Measurements from ENCODE around the gene HOXA2.
A peak's percentile ranks its signal among the peaks of the same experiment; 100 is the strongest.

Gene HOXA2

DNA sequence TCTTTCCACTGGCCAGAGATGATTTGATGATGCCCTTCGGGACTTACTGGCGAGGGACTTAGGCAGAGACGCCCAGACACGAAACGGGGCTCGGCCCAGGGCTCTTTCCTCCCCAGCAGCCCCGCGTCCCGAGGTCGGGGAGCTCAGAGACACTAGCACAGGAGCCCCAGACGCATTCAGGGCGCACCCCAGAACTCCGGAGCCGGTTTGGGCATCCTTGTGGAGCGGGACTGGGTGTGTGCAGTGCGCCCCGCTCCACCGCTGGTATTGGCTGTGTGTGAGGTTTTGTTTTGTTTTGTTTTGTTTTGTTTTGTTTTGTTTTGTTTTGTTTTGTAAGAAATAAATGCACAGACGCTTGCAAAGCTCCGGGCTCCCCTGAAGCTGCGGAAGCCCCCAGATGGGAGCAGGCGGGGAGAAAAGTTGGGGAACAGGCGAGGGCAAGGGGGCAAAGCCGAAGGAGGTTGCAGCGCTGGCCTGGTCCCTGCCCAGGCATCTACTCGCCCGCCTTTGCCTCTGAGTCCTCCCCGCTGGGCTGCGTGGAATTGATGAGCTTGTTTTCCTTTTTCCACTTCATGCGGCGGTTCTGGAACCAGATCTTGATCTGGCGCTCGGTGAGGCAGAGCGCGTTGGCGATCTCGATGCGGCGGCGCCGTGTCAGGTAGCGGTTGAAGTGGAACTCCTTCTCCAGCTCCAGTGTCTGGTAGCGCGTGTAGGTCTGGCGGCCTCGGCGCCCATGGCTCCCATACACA lies 42.9 kb upstream of the HOXA2 start:
- H3K27me3 ChIP-seq (ENCODE audit: control insufficient read depth, insufficient read depth, low read length) = no peaks in the 10 kb centered on the region
- peak overlapping the region; percentile 40 for H3K4me3 ChIP-seq (ENCODE audit: low read length)
- H3K4me1 ChIP-seq (ENCODE audit: control insufficient read depth, insufficient read depth, low read length) = peaks cover 14% of the 10 kb centered on the region
- peaks cover 12% of the 10 kb centered on the region for H3K36me3 ChIP-seq (ENCODE audit: control insufficient read depth, insufficient read depth, low read length)
- peak overlapping the region; percentile 52 for H3K27ac ChIP-seq (ENCODE audit: low read depth, low read length)
- H3K9ac ChIP-seq (ENCODE audit: low read length) = no peak overlapping the region

DNA sequence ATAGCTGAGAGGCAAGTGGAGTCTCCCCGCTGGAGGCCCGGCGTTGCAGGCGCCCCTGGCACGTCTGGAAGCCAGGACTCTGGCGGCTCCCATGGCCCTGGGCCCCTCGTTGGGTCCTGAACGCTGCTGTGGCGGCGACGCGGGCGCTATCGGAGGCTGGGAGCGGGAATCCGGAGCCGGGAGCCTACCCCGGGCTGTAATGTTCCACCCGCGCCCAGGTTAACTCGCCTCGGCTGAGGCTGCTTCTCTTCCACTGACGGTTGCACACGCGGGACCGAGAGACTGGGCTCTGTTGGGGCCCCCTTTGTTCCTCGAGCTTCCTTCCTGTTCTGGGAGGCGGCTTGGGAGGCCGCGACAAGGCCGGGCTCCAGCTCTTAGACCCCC lies 42.3 kb upstream of the HOXA2 start:
- Histone ChIP-seq H3K4me3 (ENCODE audit: low read length) (peak overlapping the region; percentile 33), H3K36me3 (ENCODE audit: control insufficient read depth, insufficient read depth, low read length) (peaks cover 12% of the 10 kb centered on the region), H3K4me1 (ENCODE audit: control insufficient read depth, insufficient read depth, low read length) (peaks cover 14% of the 10 kb centered on the region), H3K9ac (ENCODE audit: low read length) (no peak overlapping the region), H3K27ac (ENCODE audit: low read depth, low read length) (peak overlapping the region; percentile 52), H3K27me3 (ENCODE audit: control insufficient read depth, insufficient read depth, low read length) (no peaks in the 10 kb centered on the region)

DNA sequence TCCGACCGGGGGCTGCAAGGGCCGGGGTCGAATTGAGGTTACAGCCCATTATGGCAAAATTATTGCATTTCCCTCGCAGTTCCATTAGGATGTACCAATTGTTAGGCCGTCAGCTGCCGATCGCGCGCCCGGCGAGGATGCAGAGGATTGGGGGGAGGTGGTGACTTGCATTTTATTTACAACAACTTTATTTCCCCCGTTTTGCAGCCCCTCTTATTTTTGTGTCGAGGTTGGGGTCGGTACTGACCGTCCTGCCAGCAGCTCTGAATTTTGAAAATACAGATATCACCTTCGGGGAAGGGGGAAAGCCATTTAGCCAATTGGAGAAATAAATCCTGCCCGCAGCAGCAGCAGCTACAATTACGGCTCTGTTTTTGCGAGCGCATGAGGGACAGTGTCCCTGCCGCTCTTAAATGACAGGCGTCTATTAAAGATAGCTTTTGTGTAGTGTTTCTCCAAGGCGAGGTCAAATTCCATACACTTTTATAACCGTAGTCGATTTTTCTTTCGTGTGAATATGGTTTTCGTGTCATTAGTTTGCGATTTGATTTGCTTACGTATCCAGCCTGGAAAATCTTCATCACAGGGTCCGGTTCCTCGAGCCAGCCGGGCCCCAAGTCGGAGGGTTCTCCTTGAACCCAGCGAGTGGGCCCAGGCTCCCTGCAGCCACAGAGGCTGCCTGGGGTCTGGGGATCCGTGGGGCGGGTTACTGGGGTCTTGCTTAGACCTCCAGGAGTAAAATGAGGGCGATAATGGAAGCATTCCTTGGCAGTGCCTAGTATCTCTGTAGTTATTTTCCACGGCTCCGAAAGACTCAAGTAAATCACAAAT lies 41.7 kb upstream of the HOXA2 start:
- peaks cover 14% of the 10 kb centered on the region for H3K4me1 ChIP-seq (ENCODE audit: control insufficient read depth, insufficient read depth, low read length)
- H3K9ac ChIP-seq (ENCODE audit: low read length) = peak overlapping the region; percentile 34
- peaks cover 12% of the 10 kb centered on the region for H3K36me3 ChIP-seq (ENCODE audit: control insufficient read depth, insufficient read depth, low read length)
- peak overlapping the region; percentile 83 for H3K4me3 ChIP-seq (ENCODE audit: low read length)
- peak overlapping the region; percentile 52 for H3K27ac ChIP-seq (ENCODE audit: low read depth, low read length)
- no peaks in the 10 kb centered on the region for H3K27me3 ChIP-seq (ENCODE audit: control insufficient read depth, insufficient read depth, low read length)

DNA sequence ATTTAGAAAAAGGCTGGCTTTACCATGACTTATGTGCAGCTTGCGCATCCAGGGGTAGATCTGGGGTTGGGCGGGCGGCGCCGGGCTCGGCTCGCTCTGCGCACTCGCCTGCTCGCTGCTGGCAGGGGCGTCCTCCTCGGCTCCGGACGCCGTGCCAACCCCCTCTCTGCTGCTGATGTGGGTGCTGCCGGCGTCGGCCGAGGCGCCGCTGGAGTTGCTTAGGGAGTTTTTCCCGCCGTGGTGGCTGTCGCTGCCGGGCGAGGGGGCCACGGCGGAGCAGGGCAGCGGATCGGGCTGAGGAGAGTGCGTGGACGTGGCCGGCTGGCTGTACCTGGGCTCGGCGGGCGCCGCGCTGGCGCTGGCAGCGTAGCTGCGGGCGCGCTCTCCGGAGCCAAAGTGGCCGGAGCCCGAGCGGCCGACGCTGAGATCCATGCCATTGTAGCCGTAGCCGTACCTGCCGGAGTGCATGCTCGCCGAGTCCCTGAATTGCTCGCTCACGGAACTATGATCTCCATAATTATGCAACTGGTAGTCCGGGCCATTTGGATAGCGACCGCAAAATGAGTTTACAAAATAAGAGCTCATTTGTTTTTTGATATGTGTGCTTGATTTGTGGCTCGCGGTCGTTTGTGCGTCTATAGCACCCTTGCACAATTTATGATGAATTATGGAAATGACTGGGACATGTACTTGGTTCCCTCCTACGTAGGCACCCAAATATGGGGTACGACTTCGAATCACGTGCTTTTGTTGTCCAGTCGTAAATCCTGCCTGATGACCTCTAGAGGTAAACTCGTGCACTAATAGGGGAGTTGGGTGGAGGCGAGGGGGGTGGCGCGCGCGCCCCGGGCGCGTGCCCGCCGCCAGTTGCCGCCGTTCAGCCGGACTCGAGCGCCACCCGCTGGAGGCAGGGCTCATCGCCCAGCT lies 40.8 kb upstream of the HOXA2 start, which contains the start of gene HOXA5:
TSS of gene HOXA5 (minus strand) at position 659 of the 927 bp plus-strand sequence. CDS start at position 585, 74 bp downstream.
- Histone ChIP-seq H3K36me3 (ENCODE audit: control insufficient read depth, insufficient read depth, low read length) (peaks cover 12% of the 10 kb centered on the region), H3K9ac (ENCODE audit: low read length) (peak within 1 kb of the TSS; percentile 70), H3K4me3 (ENCODE audit: low read length) (peak within 1 kb of the TSS; percentile 83), H3K27me3 (ENCODE audit: control insufficient read depth, insufficient read depth, low read length) (no peaks in the 10 kb centered on the region), H3K4me1 (ENCODE audit: control insufficient read depth, insufficient read depth, low read length) (peaks cover 11% of the 10 kb centered on the region), H3K27ac (ENCODE audit: low read depth, low read length) (peak within 1 kb of the TSS; percentile 78)

DNA sequence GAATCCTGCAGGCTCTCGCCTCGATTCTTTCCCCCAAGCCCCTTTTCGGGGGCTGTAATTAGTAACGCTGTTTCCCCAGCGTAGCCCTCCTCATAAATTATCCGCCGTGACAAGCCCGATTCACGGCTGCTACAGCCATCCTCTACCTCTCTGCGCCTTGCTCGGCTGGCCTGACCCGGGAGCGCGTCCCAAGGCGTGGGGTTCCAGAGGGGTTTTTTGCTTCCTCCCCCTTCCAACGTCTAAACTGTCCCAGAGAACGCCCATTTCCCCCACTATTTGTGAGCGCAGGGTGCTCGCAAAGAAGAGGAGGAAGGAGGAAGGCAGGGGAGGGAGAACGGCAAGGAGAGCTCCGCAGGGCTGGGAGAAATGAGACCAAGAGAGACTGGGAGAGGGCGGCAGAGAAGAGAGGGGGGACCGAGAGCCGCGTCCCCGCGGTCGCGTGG lies 40.1 kb upstream of the HOXA2 start:
- Histone ChIP-seq H3K9ac (ENCODE audit: low read length) (peak overlapping the region; percentile 70), H3K27ac (ENCODE audit: low read depth, low read length) (peak overlapping the region; percentile 78), H3K4me1 (ENCODE audit: control insufficient read depth, insufficient read depth, low read length) (peaks cover 10% of the 10 kb centered on the region), H3K36me3 (ENCODE audit: control insufficient read depth, insufficient read depth, low read length) (peaks cover 12% of the 10 kb centered on the region), H3K4me3 (ENCODE audit: low read length) (peak overlapping the region; percentile 83), H3K27me3 (ENCODE audit: control insufficient read depth, insufficient read depth, low read length) (no peaks in the 10 kb centered on the region)

DNA sequence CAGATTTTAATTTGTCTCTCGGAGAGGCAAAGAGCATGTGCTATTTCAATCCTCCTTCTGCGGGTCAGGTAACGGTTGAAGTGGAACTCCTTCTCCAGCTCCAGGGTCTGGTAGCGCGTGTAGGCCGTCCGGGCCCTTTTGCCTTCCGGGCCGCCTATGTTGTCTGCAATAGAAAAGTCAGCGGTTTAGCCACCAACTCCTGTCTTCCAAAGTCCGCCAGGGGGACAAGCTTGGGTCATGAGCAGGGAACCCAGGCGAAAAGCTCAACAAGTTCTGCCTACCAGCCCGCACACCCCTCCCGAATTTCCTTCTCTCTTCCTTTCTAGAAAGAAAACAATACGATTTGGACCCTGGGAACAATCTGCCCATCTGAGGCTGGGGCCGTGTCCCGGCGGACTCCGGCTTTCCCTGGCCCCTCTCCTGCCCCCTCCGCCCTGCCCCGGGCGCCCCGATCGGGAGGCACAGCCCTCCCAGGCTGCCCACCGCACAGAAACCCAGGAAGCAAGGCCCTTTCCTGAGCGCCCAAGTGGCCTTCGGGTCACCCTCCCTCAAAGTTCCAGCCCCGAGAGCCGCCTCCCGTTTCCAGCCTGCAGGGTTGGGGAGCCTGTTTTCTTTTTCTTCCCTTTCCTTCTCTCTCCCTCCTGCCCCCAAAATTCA lies 39.6 kb upstream of the HOXA2 start:
- H3K27ac ChIP-seq (ENCODE audit: low read depth, low read length) = peak overlapping the region; percentile 78

DNA sequence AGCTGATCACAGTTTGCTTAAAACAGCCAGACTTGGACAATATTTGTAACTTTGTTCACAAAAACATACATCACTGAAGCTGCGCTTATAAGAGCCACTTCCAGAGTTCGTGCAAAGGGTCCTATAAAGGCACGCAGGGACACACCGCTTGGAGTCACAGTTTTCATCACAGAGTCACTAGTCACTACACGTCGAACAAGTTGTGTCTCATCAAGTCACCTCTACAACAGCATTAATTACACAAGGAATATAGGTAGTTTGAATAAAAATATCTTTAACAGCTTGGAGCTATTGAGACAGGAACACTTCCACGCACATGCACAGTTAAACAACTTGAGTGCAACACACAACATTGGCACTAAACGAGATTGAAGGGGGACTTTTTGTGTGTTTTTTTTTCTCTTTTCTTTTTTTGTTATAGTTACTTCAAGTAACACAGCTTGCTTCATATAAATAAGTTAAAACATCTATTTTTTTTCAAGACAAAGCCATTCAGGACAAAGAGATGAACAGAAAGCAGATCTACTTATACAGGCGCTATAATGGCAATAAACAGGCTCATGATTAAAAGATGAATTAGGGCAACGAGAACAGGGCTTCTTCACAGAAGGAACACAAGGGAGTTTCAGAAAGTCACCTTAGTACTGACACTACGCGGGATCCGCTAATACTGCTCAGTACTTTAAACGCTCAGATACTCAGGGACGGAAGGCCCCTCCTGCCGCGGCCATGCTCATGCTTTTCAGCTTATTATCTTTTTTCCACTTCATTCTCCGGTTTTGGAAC lies 38.8 kb upstream of the HOXA2 start:
- peak overlapping the region; percentile 78 for H3K27ac ChIP-seq (ENCODE audit: low read depth, low read length)
- H3K36me3 ChIP-seq (ENCODE audit: control insufficient read depth, insufficient read depth, low read length) = peaks cover 12% of the 10 kb centered on the region
- H3K9ac ChIP-seq (ENCODE audit: low read length) = no peak overlapping the region
- peak overlapping the region; percentile 83 for H3K4me3 ChIP-seq (ENCODE audit: low read length)
- H3K4me1 ChIP-seq (ENCODE audit: control insufficient read depth, insufficient read depth, low read length) = peaks cover 13% of the 10 kb centered on the region
- H3K27me3 ChIP-seq (ENCODE audit: control insufficient read depth, insufficient read depth, low read length) = no peaks in the 10 kb centered on the region

More for the DNA sequence above, 39.6 kb upstream of the HOXA2 start:
- peak overlapping the region; percentile 83 for H3K4me3 ChIP-seq (ENCODE audit: low read length)
- peaks cover 11% of the 10 kb centered on the region for H3K4me1 ChIP-seq (ENCODE audit: control insufficient read depth, insufficient read depth, low read length)
- peak overlapping the region; percentile 70 for H3K9ac ChIP-seq (ENCODE audit: low read length)
- peaks cover 12% of the 10 kb centered on the region for H3K36me3 ChIP-seq (ENCODE audit: control insufficient read depth, insufficient read depth, low read length)
- H3K27me3 ChIP-seq (ENCODE audit: control insufficient read depth, insufficient read depth, low read length) = no peaks in the 10 kb centered on the region

DNA sequence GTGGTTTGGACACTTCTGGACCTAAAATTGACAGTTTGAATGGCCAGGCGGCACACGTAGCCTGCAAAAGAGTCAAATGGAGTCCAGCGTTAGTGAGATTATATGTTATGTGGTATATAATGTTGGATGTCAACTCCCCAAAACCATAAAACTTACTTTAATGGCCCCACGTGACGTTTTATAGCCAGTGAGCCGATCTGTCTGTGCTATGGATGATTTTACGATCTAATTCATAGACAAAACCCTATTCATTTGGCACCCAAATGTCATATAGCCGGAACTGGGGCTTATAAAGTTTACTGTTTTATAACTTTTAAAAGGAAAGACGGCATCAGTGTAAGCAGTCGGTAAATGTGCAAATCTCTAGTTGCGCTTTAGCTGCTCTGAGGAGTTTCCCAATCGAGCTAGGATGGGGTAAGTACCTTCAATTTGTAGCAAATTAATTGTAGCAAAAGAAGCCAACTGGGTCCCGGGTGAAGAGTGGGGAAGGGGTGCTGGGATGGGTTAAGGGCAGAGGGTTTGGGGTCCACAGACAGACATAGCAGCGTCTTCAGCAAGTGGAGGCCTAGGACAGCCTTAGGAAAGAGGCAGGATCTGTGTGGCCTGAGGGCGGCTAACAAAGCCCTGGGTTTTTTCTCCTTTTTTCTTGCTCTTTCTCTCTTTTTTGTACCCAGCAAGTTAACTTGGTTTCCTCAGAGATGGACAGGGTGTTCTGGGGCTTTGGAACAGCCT lies 37.8 kb upstream of the HOXA2 start:
- no peaks in the 10 kb centered on the region for H3K27me3 ChIP-seq (ENCODE audit: control insufficient read depth, insufficient read depth, low read length)
- peaks cover 19% of the 10 kb centered on the region for H3K4me1 ChIP-seq (ENCODE audit: control insufficient read depth, insufficient read depth, low read length)
- peak overlapping the region; percentile 61 for H3K4me3 ChIP-seq (ENCODE audit: low read length)
- H3K27ac ChIP-seq (ENCODE audit: low read depth, low read length) = peak overlapping the region; percentile 73
- H3K9ac ChIP-seq (ENCODE audit: low read length) = no peak overlapping the region
- peaks cover 8% of the 10 kb centered on the region for H3K36me3 ChIP-seq (ENCODE audit: control insufficient read depth, insufficient read depth, low read length)

DNA sequence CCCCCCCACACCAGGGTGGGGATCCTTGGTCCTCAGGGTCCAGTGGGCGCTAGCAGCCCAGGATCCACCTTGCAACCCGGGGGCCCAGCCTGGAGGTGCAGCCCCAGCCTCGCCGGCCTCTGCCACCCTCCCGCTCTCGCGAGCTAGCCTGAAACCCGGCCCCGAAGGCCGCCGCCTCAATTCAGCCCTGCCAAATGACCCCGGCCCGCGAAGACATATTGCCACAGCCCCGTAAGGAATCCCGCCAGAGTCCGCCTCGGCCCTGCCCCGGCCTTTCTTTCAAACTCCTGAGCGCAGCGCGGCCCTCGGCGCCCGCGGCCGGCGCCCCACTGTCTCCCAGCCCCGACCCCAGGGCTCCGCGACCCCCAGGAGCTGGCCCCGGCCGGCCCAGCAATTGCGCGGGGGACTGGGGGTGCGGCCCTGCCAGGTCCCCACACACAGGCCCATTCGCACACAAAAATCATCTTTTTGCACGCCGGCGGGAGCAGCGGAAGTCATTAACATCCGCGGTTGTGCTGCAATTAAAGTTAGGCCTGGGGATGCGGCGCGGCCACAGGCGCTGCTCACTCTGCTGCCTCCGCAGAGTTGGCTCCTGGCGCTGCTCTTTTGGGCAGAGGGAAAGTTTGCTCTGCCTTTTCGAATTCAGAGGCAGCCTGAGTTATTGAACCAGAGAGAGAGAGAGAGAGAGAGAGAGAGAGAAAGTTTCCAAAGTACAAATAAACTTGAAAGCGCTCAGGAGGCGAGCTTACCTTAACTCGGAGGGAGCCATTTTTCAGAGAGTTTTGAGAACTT lies 37.0 kb upstream of the HOXA2 start:
- peak overlapping the region; percentile 73 for H3K27ac ChIP-seq (ENCODE audit: low read depth, low read length)
- peaks cover 22% of the 10 kb centered on the region for H3K4me1 ChIP-seq (ENCODE audit: control insufficient read depth, insufficient read depth, low read length)
- H3K4me3 ChIP-seq (ENCODE audit: low read length) = peak overlapping the region; percentile 61
- H3K36me3 ChIP-seq (ENCODE audit: control insufficient read depth, insufficient read depth, low read length) = peaks cover 5% of the 10 kb centered on the region
- no peaks in the 10 kb centered on the region for H3K27me3 ChIP-seq (ENCODE audit: control insufficient read depth, insufficient read depth, low read length)
- H3K9ac ChIP-seq (ENCODE audit: low read length) = no peak overlapping the region

DNA sequence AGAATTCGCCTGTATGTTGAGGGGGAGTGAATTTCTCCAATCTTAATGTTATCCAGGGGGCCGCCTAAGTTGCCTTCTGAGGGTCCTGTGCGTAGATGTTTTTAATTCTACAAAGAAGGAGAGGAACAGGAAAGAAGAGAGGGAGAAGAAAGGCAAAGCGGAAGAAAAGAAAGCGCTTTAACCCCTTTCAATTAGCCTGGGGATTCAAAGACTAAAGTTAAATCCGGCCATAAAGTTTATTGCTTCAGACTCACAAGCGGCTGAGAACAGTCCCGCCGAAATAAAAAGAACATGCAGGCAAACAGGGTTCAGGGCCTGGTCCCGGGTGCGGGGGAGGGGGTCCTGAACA lies 36.5 kb upstream of the HOXA2 start:
- H3K27ac ChIP-seq (ENCODE audit: low read depth, low read length) = peak overlapping the region; percentile 74

More for the DNA sequence above, 36.5 kb upstream of the HOXA2 start:
- no peaks in the 10 kb centered on the region for H3K27me3 ChIP-seq (ENCODE audit: control insufficient read depth, insufficient read depth, low read length)
- peaks cover 26% of the 10 kb centered on the region for H3K4me1 ChIP-seq (ENCODE audit: control insufficient read depth, insufficient read depth, low read length)
- peaks cover 2% of the 10 kb centered on the region for H3K36me3 ChIP-seq (ENCODE audit: control insufficient read depth, insufficient read depth, low read length)
- H3K4me3 ChIP-seq (ENCODE audit: low read length) = peak overlapping the region; percentile 61
- no peak overlapping the region for H3K9ac ChIP-seq (ENCODE audit: low read length)

Data from rectal smooth muscle tissue (tissue), 1 donor.